ENCODE measurements around the gene BMP5. TPM values are rescaled to one million over a fixed set of nuclear protein-coding genes. Genes with fewer than 3 reads are reported as not detected.

The BMP5 gene
- total RNA-seq, 1 experiment from 2014 or later: not detected

- Mint-ChIP-seq H3K4me3 (ENCODE audit: unreplicated experiment) (peak overlapping the region; percentile 4), H3K4me1 (ENCODE audit: insufficient read depth, unreplicated experiment) (peaks cover 20% of the 10 kb centered on the region), H3K9me3 (ENCODE audit: unreplicated experiment) (no peaks in the 10 kb centered on the region), H3K27ac (ENCODE audit: low read depth, unreplicated experiment) (peak overlapping the region; percentile 32), H3K27me3 (ENCODE audit: insufficient read depth, unreplicated experiment) (no peaks in the 10 kb centered on the region), H3K36me3 (ENCODE audit: insufficient read depth, unreplicated experiment) (no peaks in the 10 kb centered on the region)
- ChIA-PET CTCF (interaction anchor here (0.7 to 9.6 kb wide), 4 partner anchors 248 to 437 kb away, joined by 3 to 77 read pairs (median 10); no protein-coding TSS in a partner anchor), POLR2A (interaction anchor here (0.8 to 4.2 kb wide), 8 partner anchors 14 to 606 kb away, joined by 3 to 24 read pairs (median 3); no protein-coding TSS in a partner anchor)
- DNase-seq (ENCODE audit: unreplicated experiment): peak; percentile 93
- intact Hi-C loops (cut with micrococcal nuclease): loop anchor here (2.0 to 10.0 kb wide), 5 partner anchors 70 to 412 kb away; no protein-coding TSS in a partner anchor
- BruUV-seq (replicated peaks): no TSS peak
- no peak for TF ChIP-seq CTCF (IDR thresholded peaks at IDR 0.05; ENCODE audit: unreplicated experiment)
These were observed 7.6 kb upstream of the BMP5 start for GRCh38 chr6:55882718-55883569.

- Mint-ChIP-seq H3K9me3 (ENCODE audit: unreplicated experiment) (no peaks in the 10 kb centered on the region), H3K4me3 (ENCODE audit: unreplicated experiment) (no peak overlapping the region), H3K4me1 (ENCODE audit: insufficient read depth, unreplicated experiment) (peaks cover 12% of the 10 kb centered on the region), H3K27me3 (ENCODE audit: insufficient read depth, unreplicated experiment) (no peaks in the 10 kb centered on the region), H3K36me3 (ENCODE audit: insufficient read depth, unreplicated experiment) (no peaks in the 10 kb centered on the region), H3K27ac (ENCODE audit: low read depth, unreplicated experiment) (no peak overlapping the region)
- ChIA-PET CTCF (no interaction called here), POLR2A (no interaction called here)
- intact Hi-C loops (cut with micrococcal nuclease): no loop called here
- no TSS peak for BruUV-seq (replicated peaks)
- no peak for TF ChIP-seq CTCF (IDR thresholded peaks at IDR 0.05; ENCODE audit: unreplicated experiment)
- no peak for DNase-seq (ENCODE audit: unreplicated experiment)
These were observed 1.9 kb upstream of the BMP5 start for GRCh38 chr6:55877283-55877682.

GRCh38 chr6:55874316-55874715, 1.1 kb downstream of the BMP5 start:
- H3K27ac Mint-ChIP-seq (ENCODE audit: low read depth, unreplicated experiment): no peak overlapping the region
- ChIA-PET POLR2A (interaction anchor here (0.7 kb wide), 1 partner anchor 49 kb away, joined by 3 read pairs; no protein-coding TSS in a partner anchor), CTCF (no interaction called here)
- no peaks in the 10 kb centered on the region for H3K9me3 Mint-ChIP-seq (ENCODE audit: unreplicated experiment)
- intact Hi-C loops (cut with micrococcal nuclease): no loop called here
- H3K36me3 Mint-ChIP-seq (ENCODE audit: insufficient read depth, unreplicated experiment): no peaks in the 10 kb centered on the region
- no peak for DNase-seq (ENCODE audit: unreplicated experiment)
- H3K4me3 Mint-ChIP-seq (ENCODE audit: unreplicated experiment): no peak overlapping the region
- TF ChIP-seq CTCF (IDR thresholded peaks at IDR 0.05; ENCODE audit: unreplicated experiment): no peak
- H3K4me1 Mint-ChIP-seq (ENCODE audit: insufficient read depth, unreplicated experiment): peaks cover 19% of the 10 kb centered on the region
- no TSS peak for BruUV-seq (replicated peaks)
- H3K27me3 Mint-ChIP-seq (ENCODE audit: insufficient read depth, unreplicated experiment): no peaks in the 10 kb centered on the region

GRCh38 chr6:55872866-55873265, 2.5 kb downstream of the BMP5 start:
- H3K4me1 Mint-ChIP-seq (ENCODE audit: insufficient read depth, unreplicated experiment): peaks cover 29% of the 10 kb centered on the region
- POLR2A ChIA-PET: interaction anchor here (0.9 to 1.5 kb wide), 3 partner anchors 9 to 114 kb away, joined by 3 to 5 read pairs (median 3); no protein-coding TSS in a partner anchor
- no TSS peak for BruUV-seq (replicated peaks)
- H3K36me3 Mint-ChIP-seq (ENCODE audit: insufficient read depth, unreplicated experiment): peaks cover 7% of the 10 kb centered on the region
- CTCF ChIA-PET: no interaction called here
- H3K27ac Mint-ChIP-seq (ENCODE audit: low read depth, unreplicated experiment): no peak overlapping the region
- DNase-seq (ENCODE audit: unreplicated experiment): no peak
- intact Hi-C loops (cut with micrococcal nuclease): no loop called here
- H3K4me3 Mint-ChIP-seq (ENCODE audit: unreplicated experiment): no peak overlapping the region
- no peaks in the 10 kb centered on the region for H3K27me3 Mint-ChIP-seq (ENCODE audit: insufficient read depth, unreplicated experiment)
- no peak for TF ChIP-seq CTCF (IDR thresholded peaks at IDR 0.05; ENCODE audit: unreplicated experiment)
- H3K9me3 Mint-ChIP-seq (ENCODE audit: unreplicated experiment): no peaks in the 10 kb centered on the region

Measured in MCF 10A (cell line).